GM13977 (cell line): ENCODE data around the gene COG2.
A peak's percentile ranks its signal among the peaks of the same experiment; 100 is the strongest.

ENCODE experiments used
- DNase-seq: peaks from one replicate; pipeline ENCODE4 v3.0.0; 2012; ENCODE audit warnings: low spot score
- in situ Hi-C: fragments of 300-500 bp; cut with MboI; formaldehyde crosslinking; loops from one replicate; pipeline ENCODE4 v1.12.0; 2022; ENCODE audit warnings: low sequenced_read_pairs, low pct_unique_long_range_greater_than_20kb, mixed read lengths, inconsistent platforms; ENCODE audit not compliant: unreplicated experiment
- TF ChIP-seq, protein P1 (sequence below): IDR thresholded peaks from 2 replicates; pipeline ENCODE4 v1.5.1; 2012; ENCODE audit warnings: mild to moderate bottlenecking, control low read depth; ENCODE audit not compliant: insufficient read depth; ENCODE audit errors: extremely low read depth, missing control alignments

COG2 gene

DNA sequence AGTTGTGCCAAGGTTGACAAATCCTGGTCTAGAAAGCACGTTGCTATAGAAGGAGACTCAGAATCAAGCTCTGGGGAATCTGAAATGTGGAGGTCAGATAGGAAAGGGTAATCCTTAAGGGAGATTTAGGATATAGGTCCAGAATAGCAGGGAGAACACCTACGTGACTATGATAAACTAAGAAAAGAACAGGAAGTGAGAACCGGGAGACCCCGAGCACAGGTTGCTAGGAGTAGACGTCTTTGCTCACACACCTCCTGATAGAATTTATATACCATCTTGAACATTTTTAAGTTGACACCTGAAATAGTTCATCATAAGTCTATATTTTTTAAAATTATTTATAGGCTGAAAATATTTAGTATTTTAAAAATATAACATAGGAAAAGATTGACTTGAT lies 7.9 kb upstream of the COG2 start:
- TF ChIP-seq, protein P1, sequence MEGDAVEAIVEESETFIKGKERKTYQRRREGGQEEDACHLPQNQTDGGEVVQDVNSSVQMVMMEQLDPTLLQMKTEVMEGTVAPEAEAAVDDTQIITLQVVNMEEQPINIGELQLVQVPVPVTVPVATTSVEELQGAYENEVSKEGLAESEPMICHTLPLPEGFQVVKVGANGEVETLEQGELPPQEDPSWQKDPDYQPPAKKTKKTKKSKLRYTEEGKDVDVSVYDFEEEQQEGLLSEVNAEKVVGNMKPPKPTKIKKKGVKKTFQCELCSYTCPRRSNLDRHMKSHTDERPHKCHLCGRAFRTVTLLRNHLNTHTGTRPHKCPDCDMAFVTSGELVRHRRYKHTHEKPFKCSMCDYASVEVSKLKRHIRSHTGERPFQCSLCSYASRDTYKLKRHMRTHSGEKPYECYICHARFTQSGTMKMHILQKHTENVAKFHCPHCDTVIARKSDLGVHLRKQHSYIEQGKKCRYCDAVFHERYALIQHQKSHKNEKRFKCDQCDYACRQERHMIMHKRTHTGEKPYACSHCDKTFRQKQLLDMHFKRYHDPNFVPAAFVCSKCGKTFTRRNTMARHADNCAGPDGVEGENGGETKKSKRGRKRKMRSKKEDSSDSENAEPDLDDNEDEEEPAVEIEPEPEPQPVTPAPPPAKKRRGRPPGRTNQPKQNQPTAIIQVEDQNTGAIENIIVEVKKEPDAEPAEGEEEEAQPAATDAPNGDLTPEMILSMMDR, result no peak
- DNase-seq, result no peak
- in situ Hi-C loops, result no loop called here

DNA sequence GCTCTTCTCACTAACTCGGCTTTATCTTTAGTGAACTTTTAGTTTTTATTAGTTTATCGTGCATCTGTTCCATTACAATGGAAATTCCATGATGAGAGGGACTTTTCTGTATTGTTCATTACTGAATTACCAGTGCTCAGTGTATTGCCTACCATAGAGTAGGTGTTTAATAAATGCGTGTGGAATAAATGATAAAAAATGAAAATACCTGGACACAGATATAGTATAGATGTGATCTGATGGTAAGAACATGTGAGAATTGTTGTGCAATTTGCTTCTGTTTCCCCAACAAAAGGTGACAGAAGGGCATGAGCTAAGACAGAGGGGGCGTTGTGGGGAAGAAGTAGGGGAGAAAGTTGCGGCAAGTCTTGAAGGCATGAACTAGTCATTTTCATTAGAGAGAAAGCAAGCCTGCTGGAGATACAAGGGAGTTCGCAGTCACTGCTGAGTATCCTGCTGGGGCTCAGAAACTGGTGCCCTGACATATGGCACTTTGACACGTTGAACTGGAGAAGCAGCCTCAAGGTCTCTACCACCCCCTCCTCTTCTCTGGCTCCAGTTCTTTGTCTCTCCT lies 5.6 kb upstream of the COG2 start:
- DNase-seq, result no peak
- TF ChIP-seq, protein P1, result no peak
- in situ Hi-C loops, result no loop called here

GRCh38 chr1:230639714-230640209 lies 2.5 kb upstream of the COG2 start:
- TF ChIP-seq, protein P1, result no peak
- in situ Hi-C loops, result no loop called here
- DNase-seq, result no peak

- no peak for DNase-seq
- TF ChIP-seq, protein P1, result no peak
- in situ Hi-C loops, result no loop called here
Measured at GRCh38 chr1:230641346-230641745, 935 bp upstream of the COG2 start.

GRCh38 chr1:230641900-230642262 lies 400 bp upstream of the COG2 start:
- in situ Hi-C loops, result no loop called here
- TF ChIP-seq, protein P1, result peak; percentile 48
- DNase-seq, result no peak

DNA sequence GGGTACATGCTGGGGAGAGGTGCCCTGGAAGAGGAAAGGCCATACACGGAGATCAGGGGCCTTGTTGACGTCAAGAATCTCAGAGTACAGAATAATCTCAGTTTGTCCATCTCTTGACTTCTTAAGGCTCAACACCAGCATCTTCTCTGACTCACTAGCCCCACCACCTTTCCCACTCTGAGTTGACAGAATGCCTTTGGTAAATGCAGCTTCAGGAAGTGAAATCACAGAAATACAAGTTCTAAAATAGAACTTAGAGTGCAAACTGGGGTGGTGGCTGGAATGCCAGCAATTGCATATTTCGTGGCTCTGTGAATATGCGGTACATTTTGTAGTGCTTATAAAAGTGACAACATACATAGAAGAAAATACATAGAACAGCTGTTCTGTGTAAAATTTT lies 1.6 kb downstream of the COG2 start:
- TF ChIP-seq, protein P1, result no peak
- peak; percentile 19 for DNase-seq
- in situ Hi-C loops, result no loop called here

DNA sequence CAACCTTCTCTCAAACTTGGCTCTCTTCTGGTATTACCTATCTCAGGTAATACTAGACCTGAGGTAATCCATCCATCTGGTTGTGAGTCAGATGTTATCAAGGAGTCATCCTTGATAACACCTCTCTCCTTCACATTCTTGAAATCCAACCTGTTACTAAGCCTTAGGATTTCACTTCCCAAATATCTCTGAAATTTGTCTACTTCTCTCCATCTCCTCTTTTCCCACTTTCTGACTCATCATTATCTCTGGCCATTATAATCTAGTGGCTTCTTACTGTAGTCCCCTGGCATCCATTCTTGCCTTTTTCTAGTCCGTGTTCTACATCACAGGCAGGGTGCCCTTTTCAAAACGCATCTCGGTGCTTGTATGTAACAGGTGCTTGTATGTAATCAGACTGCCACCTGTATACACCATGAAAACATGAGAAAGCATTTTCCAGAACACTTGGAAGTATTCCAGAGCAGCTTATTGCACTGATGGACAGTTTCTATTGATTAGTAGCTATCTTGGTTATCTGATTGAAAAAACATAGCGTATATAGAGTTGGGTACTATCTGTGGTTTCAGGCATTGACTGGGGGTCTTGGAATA lies 4.5 kb downstream of the COG2 start:
- DNase-seq, result no peak
- in situ Hi-C loops, result no loop called here
- TF ChIP-seq, protein P1, result no peak
